GM21786 (cell line): Measurements from ENCODE around the gene ATF2.

Experiments used
- ATAC-seq: cut with Tn5 transposase; IDR thresholded peaks from one replicate; pipeline ENCODE4 v1.9.1; 2021; ENCODE audit not compliant: unreplicated experiment

ATF2 gene

GRCh38 chr2:175167792-175168563 is at the start of gene ATF2:
Gene ATF2 (minus strand): TSS chr2:175168203. CDS start chr2:175136443, 31,760 bp downstream.
- peak; percentile 94 for ATAC-seq

GRCh38 chr2:175207741-175208438 is 39.9 kb upstream of the ATF2 start:
- no peak for ATAC-seq

GRCh38 chr2:175206866-175207265 is 38.9 kb upstream of the ATF2 start:
- ATAC-seq: no peak

- no peak for ATAC-seq
Measured at GRCh38 chr2:175205523-175205922, 37.5 kb upstream of the ATF2 start.

- peak; percentile 89 for ATAC-seq
Measured at GRCh38 chr2:175203621-175204496, 35.9 kb upstream of the ATF2 start.

GRCh38 chr2:175195012-175195411 is 27.0 kb upstream of the ATF2 start:
- no peak for ATAC-seq

GRCh38 chr2:175188761-175189160 is 20.8 kb upstream of the ATF2 start:
- no peak for ATAC-seq

- peak; percentile 84 for ATAC-seq
Measured at GRCh38 chr2:175187378-175187777, 19.4 kb upstream of the ATF2 start.

GRCh38 chr2:175183674-175184073 is 15.7 kb upstream of the ATF2 start:
- no peak for ATAC-seq

GRCh38 chr2:175181877-175182308 is 13.9 kb upstream of the ATF2 start:
- ATAC-seq: no peak

GRCh38 chr2:175181104-175181876 is 13.3 kb upstream of the ATF2 start, which contains the start of gene ATP5MC3:
Gene ATP5MC3 (minus strand): TSS chr2:175181710. CDS start chr2:175181393, 317 bp downstream.
- ATAC-seq: peak; percentile 90

- peak; percentile 47 for ATAC-seq
Measured at GRCh38 chr2:175180701-175181103, 12.7 kb upstream of the ATF2 start.

GRCh38 chr2:175176624-175177023 is 8.6 kb upstream of the ATF2 start:
- ATAC-seq: no peak

GRCh38 chr2:175175896-175176295 is 7.9 kb upstream of the ATF2 start:
- ATAC-seq: no peak

- ATAC-seq: no peak
Measured at GRCh38 chr2:175175320-175175719, 7.3 kb upstream of the ATF2 start.

GRCh38 chr2:175170659-175171304 is 2.8 kb upstream of the ATF2 start:
- ATAC-seq: no peak

- no peak for ATAC-seq
Measured at GRCh38 chr2:175169191-175169590, 1.2 kb upstream of the ATF2 start.

GRCh38 chr2:175168564-175168945 is 552 bp upstream of the ATF2 start:
- peak; percentile 22 for ATAC-seq

GRCh38 chr2:175167076-175167791 is 769 bp downstream of the ATF2 start:
- ATAC-seq: no peak
